Measurements from ENCODE around the gene CDH18. TPM values are rescaled to one million over a fixed set of nuclear protein-coding genes. Genes with fewer than 3 reads are reported as not detected.

CDH18 gene
- total RNA-seq, 4 donors from 2014 or later, result not detected

GRCh38 chr5:19920761-19921160 is 67.2 kb downstream of the CDH18 start:
- H3K9me3 ChIP-seq, result no peaks in the 10 kb centered on the region
- no peak overlapping the region for H3K27ac ChIP-seq
- no peaks in the 10 kb centered on the region for H3K4me1 ChIP-seq
- H3K4me3 ChIP-seq, result no peak overlapping the region
- no peak for ATAC-seq
- H3K27me3 ChIP-seq, result no peaks in the 10 kb centered on the region
- no CpG with 5 or more reads among the region's 4 CpGs for WGBS, 2 donors (ENCODE audit: low coverage in 1 of 2)
- no peak for TF ChIP-seq POLR2AphosphoS5 (IDR thresholded peaks at IDR 0.05)
- no peak for TF ChIP-seq EP300 (IDR thresholded peaks at IDR 0.05)
- no peak for TF ChIP-seq CTCF (IDR thresholded peaks at IDR 0.05)
- no peak for TF ChIP-seq POLR2A (IDR thresholded peaks at IDR 0.05)
- no peaks in the 10 kb centered on the region for H3K36me3 ChIP-seq

GRCh38 chr5:19918780-19919179 is 69.2 kb downstream of the CDH18 start:
- no peaks in the 10 kb centered on the region for H3K4me1 ChIP-seq
- TF ChIP-seq POLR2AphosphoS5 (IDR thresholded peaks at IDR 0.05), result no peak
- no peak for TF ChIP-seq CTCF (IDR thresholded peaks at IDR 0.05)
- no peak for TF ChIP-seq POLR2A (IDR thresholded peaks at IDR 0.05)
- TF ChIP-seq EP300 (IDR thresholded peaks at IDR 0.05), result no peak
- no peak overlapping the region for H3K4me3 ChIP-seq
- WGBS, 2 donors (ENCODE audit: low coverage in 1 of 2), result 80 to 81% methylated on average over 3 of the region's 3 CpGs
- no peaks in the 10 kb centered on the region for H3K27me3 ChIP-seq
- ATAC-seq, result no peak
- no peak overlapping the region for H3K27ac ChIP-seq
- no peaks in the 10 kb centered on the region for H3K36me3 ChIP-seq
- H3K9me3 ChIP-seq, result no peaks in the 10 kb centered on the region

GRCh38 chr5:19917588-19918122 is 70.3 kb downstream of the CDH18 start:
- Histone ChIP-seq H3K4me3 (no peak overlapping the region), H3K36me3 (no peaks in the 10 kb centered on the region), H3K4me1 (no peaks in the 10 kb centered on the region), H3K27ac (no peak overlapping the region), H3K9me3 (no peaks in the 10 kb centered on the region), H3K27me3 (no peaks in the 10 kb centered on the region)
- 78 to 83% methylated on average over 4 to 5 of the region's 5 CpGs for WGBS, 2 donors (ENCODE audit: low coverage in 1 of 2)
- no peak for TF ChIP-seq POLR2A (IDR thresholded peaks at IDR 0.05)
- no peak for TF ChIP-seq POLR2AphosphoS5 (IDR thresholded peaks at IDR 0.05)
- TF ChIP-seq EP300 (IDR thresholded peaks at IDR 0.05), result no peak
- no peak for TF ChIP-seq CTCF (IDR thresholded peaks at IDR 0.05)
- ATAC-seq, result no peak

- no peaks in the 10 kb centered on the region for H3K4me1 ChIP-seq
- no peaks in the 10 kb centered on the region for H3K27me3 ChIP-seq
- TF ChIP-seq CTCF (IDR thresholded peaks at IDR 0.05) (no peak), POLR2A (IDR thresholded peaks at IDR 0.05) (no peak), EP300 (IDR thresholded peaks at IDR 0.05) (no peak), POLR2AphosphoS5 (IDR thresholded peaks at IDR 0.05) (no peak)
- ATAC-seq, result no peak
- no peak overlapping the region for H3K4me3 ChIP-seq
- H3K36me3 ChIP-seq, result no peaks in the 10 kb centered on the region
- no peak overlapping the region for H3K27ac ChIP-seq
- H3K9me3 ChIP-seq, result no peaks in the 10 kb centered on the region
- 73 to 74% methylated on average over 4 of the region's 4 CpGs for WGBS, 2 donors (ENCODE audit: low coverage in 1 of 2)
Observed at GRCh38 chr5:19910136-19910535, 77.9 kb downstream of the CDH18 start.

GRCh38 chr5:19904766-19905165 is 83.2 kb downstream of the CDH18 start:
- no peaks in the 10 kb centered on the region for H3K4me1 ChIP-seq
- no peak overlapping the region for H3K27ac ChIP-seq
- H3K36me3 ChIP-seq, result no peaks in the 10 kb centered on the region
- TF ChIP-seq EP300 (IDR thresholded peaks at IDR 0.05) (no peak), POLR2AphosphoS5 (IDR thresholded peaks at IDR 0.05) (no peak), POLR2A (IDR thresholded peaks at IDR 0.05) (no peak), CTCF (IDR thresholded peaks at IDR 0.05) (no peak)
- WGBS, 2 donors (ENCODE audit: low coverage in 1 of 2), result 0 to 25% methylated on average over 1 of the region's 1 CpG
- no peaks in the 10 kb centered on the region for H3K9me3 ChIP-seq
- no peak overlapping the region for H3K4me3 ChIP-seq
- H3K27me3 ChIP-seq, result no peaks in the 10 kb centered on the region
- ATAC-seq, result no peak
